WTC11 (cell line): Measurements from ENCODE around the gene IL10. TPM values are rescaled to one million over a fixed set of nuclear protein-coding genes. Genes with fewer than 3 reads are reported as not detected.

ENCODE experiments used
- ATAC-seq: fragments of 200-7000 bp; cut with Tn5 transposase; 2 replicates; pipeline ENCODE4 v1.10.0; 2021; ENCODE audit warnings: mild to moderate bottlenecking, moderate library complexity
- CTCF ChIA-PET: fragments of 300-600 bp; sonication (Branson Sonifier 250); formaldehyde crosslinking; loops from one replicate; lab custom pipeline; 2021; ENCODE audit warnings: antibody characterized with exemption; lab: Charles Lee
- POLR2A ChIA-PET: fragments of 350-600 bp; sonication (Branson Sonifier 250); formaldehyde crosslinking; loops from one replicate; lab custom pipeline; 2021; ENCODE audit warnings: antibody characterized with exemption; lab: Charles Lee
- DNase-seq: peaks from one replicate; pipeline ENCODE4 v3.0.0; 2021; ENCODE audit warnings: low spot score
- H3K27ac Mint-ChIP-seq: 2 replicates; pipeline ENCODE4 v1.8.0; 2021; ENCODE audit warnings: mixed read lengths
- H3K27me3 Mint-ChIP-seq: 2 replicates; pipeline ENCODE4 v1.8.0; 2021; ENCODE audit warnings: low read depth, mild to moderate bottlenecking, moderate library complexity, mixed read lengths
- H3K36me3 Mint-ChIP-seq: 2 replicates; pipeline ENCODE4 v1.8.0; 2021; ENCODE audit warnings: mixed read lengths
- H3K4me1 Mint-ChIP-seq: 2 replicates; pipeline ENCODE4 v1.8.0; 2022; ENCODE audit warnings: mixed read lengths
- H3K4me3 Mint-ChIP-seq: 2 replicates; pipeline ENCODE4 v1.8.0; 2021; ENCODE audit warnings: mild to moderate bottlenecking, moderate library complexity, mixed read lengths
- H3K9me3 Mint-ChIP-seq: 2 replicates; pipeline ENCODE4 v1.8.0; 2021; ENCODE audit warnings: mixed read lengths
- HMGA2 ChIP-seq: fragments of 250-450 bp; sonication (Bioruptor Pico); IDR thresholded peaks from 2 replicates; pipeline ENCODE4 v1.4.0; 2021; ENCODE audit warnings: mild to moderate bottlenecking, moderate library complexity
- RELA ChIP-seq: sonication (generic); formaldehyde crosslinking; IDR thresholded peaks from 2 replicates; pipeline ENCODE4 v1.8.1; 2022; ENCODE audit warnings: missing genetic modification reagents, mild to moderate bottlenecking, borderline replicate concordance
- SOX15 ChIP-seq: fragments of 250-450 bp; sonication (Bioruptor Pico); IDR thresholded peaks from 2 replicates; pipeline ENCODE4 v1.9.0; 2021; ENCODE audit warnings: mild to moderate bottlenecking
- total RNA-seq: library from RNA; stranded (reverse); gene quantifications from 3 replicates; pipeline ENCODE4 v1.2.3, GENCODE V29; 2021
- TF ChIP-seq, protein P1 (sequence below): sonication (generic); formaldehyde crosslinking; IDR thresholded peaks from 2 replicates; pipeline ENCODE4 v1.8.1; 2022; ENCODE audit warnings: mild to moderate bottlenecking, moderate library complexity, missing genetic modification reagents
- TF ChIP-seq, protein P2 (sequence below): sonication (generic); formaldehyde crosslinking; IDR thresholded peaks from 2 replicates; pipeline ENCODE4 v1.8.1; 2022; ENCODE audit warnings: missing genetic modification reagents, borderline replicate concordance
- TF ChIP-seq, protein P3 (sequence below): sonication (generic); formaldehyde crosslinking; IDR thresholded peaks from 2 replicates; pipeline ENCODE4 v1.8.0; 2023; ENCODE audit warnings: missing genetic modification reagents, mild to moderate bottlenecking, borderline replicate concordance
- TF ChIP-seq, protein P4 (sequence below): sonication (generic); formaldehyde crosslinking; IDR thresholded peaks from 2 replicates; pipeline ENCODE4 v1.8.0; 2022; ENCODE audit warnings: mild to moderate bottlenecking, missing genetic modification reagents
- TF ChIP-seq, protein P5 (sequence below): fragments of 250-450 bp; sonication (Bioruptor Pico); IDR thresholded peaks from 2 replicates; pipeline ENCODE4 v1.9.0; 2021; ENCODE audit warnings: mild to moderate bottlenecking
- TF ChIP-seq, protein P6 (sequence below): sonication (generic); formaldehyde crosslinking; IDR thresholded peaks from 2 replicates; pipeline ENCODE4 v1.8.1; 2022; ENCODE audit warnings: low read depth, mild to moderate bottlenecking, moderate library complexity, missing genetic modification reagents, borderline replicate concordance

The IL10 gene
- total RNA-seq, 1 experiment from 2014 or later: not detected

DNA sequence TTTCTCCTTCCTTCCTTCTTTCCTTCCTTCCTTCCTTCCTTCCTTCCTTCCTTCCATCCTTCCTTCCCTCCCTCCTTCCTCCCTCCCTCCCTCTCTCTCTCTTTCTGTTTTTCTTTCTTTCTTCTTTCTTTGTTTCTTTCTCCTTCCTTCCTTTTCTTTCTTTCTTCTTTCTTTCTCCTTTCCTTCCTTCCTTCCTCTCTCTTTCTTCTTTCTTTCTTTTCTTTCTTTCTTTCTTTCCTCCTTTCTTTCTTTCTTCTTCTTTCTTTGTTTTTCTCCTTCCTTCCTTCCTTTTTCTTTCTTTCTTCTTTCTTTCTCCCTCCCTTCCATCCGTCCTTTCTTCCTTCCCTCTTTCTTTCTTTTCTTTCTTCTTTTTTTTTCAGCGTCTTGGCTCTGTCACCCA is 19.8 kb downstream of the IL10 start:
- Mint-ChIP-seq H3K4me3 (no peak overlapping the region), H3K4me1 (peaks cover 16% of the 10 kb centered on the region), H3K27ac (no peak overlapping the region), H3K9me3 (peaks cover 7% of the 10 kb centered on the region), H3K27me3 (peaks cover 5% of the 10 kb centered on the region), H3K36me3 (no peaks in the 10 kb centered on the region)
- TF ChIP-seq HMGA2 (CRISPR knock-in tag): no peak
- TF ChIP-seq, protein P1, sequence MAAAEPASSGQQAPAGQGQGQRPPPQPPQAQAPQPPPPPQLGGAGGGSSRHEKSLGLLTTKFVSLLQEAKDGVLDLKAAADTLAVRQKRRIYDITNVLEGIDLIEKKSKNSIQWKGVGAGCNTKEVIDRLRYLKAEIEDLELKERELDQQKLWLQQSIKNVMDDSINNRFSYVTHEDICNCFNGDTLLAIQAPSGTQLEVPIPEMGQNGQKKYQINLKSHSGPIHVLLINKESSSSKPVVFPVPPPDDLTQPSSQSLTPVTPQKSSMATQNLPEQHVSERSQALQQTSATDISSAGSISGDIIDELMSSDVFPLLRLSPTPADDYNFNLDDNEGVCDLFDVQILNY (CRISPR knock-in tag): no peak
- TF ChIP-seq, protein P2, sequence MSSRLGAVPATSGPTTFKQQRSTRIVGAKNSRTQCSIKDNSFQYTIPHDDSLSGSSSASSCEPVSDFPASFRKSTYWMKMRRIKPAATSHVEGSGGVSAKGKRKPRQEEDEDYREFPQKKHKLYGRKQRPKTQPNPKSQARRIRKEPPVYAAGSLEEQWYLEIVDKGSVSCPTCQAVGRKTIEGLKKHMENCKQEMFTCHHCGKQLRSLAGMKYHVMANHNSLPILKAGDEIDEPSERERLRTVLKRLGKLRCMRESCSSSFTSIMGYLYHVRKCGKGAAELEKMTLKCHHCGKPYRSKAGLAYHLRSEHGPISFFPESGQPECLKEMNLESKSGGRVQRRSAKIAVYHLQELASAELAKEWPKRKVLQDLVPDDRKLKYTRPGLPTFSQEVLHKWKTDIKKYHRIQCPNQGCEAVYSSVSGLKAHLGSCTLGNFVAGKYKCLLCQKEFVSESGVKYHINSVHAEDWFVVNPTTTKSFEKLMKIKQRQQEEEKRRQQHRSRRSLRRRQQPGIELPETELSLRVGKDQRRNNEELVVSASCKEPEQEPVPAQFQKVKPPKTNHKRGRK (CRISPR knock-in tag): peak; percentile 85
- CTCF ChIA-PET: no interaction called here
- POLR2A ChIA-PET: no interaction called here
- DNase-seq (no peak), ATAC-seq (no peak)

DNA sequence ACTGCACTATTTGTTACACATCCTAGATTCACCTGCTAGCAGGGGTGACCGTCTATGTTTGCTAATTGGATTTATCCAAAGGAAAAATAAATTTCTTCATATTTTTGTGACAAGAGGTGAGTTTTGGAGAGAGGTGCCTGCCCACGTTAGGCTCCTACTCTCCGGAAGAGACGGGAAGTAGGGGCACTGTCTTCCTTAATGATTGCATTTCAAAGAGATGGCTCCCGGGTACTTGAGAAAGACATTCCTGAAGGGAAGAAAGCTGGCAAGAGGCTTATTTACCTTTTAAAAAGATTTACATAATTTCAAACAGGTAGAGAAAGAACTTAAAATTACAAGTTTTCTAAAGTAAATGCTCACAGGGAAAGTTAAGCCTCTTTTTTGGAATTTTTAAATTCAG is 20.4 kb downstream of the IL10 start:
- Mint-ChIP-seq H3K27me3 (peaks cover 5% of the 10 kb centered on the region), H3K4me1 (peaks cover 16% of the 10 kb centered on the region)
- POLR2A ChIA-PET: no interaction called here
- ATAC-seq: no peak; the same call in 1 of the 2 replicates
- TF ChIP-seq, protein P3, sequence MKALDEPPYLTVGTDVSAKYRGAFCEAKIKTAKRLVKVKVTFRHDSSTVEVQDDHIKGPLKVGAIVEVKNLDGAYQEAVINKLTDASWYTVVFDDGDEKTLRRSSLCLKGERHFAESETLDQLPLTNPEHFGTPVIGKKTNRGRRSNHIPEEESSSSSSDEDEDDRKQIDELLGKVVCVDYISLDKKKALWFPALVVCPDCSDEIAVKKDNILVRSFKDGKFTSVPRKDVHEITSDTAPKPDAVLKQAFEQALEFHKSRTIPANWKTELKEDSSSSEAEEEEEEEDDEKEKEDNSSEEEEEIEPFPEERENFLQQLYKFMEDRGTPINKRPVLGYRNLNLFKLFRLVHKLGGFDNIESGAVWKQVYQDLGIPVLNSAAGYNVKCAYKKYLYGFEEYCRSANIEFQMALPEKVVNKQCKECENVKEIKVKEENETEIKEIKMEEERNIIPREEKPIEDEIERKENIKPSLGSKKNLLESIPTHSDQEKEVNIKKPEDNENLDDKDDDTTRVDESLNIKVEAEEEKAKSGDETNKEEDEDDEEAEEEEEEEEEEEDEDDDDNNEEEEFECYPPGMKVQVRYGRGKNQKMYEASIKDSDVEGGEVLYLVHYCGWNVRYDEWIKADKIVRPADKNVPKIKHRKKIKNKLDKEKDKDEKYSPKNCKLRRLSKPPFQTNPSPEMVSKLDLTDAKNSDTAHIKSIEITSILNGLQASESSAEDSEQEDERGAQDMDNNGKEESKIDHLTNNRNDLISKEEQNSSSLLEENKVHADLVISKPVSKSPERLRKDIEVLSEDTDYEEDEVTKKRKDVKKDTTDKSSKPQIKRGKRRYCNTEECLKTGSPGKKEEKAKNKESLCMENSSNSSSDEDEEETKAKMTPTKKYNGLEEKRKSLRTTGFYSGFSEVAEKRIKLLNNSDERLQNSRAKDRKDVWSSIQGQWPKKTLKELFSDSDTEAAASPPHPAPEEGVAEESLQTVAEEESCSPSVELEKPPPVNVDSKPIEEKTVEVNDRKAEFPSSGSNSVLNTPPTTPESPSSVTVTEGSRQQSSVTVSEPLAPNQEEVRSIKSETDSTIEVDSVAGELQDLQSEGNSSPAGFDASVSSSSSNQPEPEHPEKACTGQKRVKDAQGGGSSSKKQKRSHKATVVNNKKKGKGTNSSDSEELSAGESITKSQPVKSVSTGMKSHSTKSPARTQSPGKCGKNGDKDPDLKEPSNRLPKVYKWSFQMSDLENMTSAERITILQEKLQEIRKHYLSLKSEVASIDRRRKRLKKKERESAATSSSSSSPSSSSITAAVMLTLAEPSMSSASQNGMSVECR (CRISPR knock-in tag): no peak
- TF ChIP-seq RELA (CRISPR knock-in tag) (no peak), SOX15 (CRISPR knock-in tag) (no peak)
- TF ChIP-seq, protein P4, sequence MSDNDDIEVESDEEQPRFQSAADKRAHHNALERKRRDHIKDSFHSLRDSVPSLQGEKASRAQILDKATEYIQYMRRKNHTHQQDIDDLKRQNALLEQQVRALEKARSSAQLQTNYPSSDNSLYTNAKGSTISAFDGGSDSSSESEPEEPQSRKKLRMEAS (CRISPR knock-in tag): no peak
- TF ChIP-seq, all 79 proteins: peak for 0
- CTCF ChIA-PET: no interaction called here
- H3K36me3 Mint-ChIP-seq: no peaks in the 10 kb centered on the region
- no peak overlapping the region for H3K27ac Mint-ChIP-seq
- H3K4me3 Mint-ChIP-seq: no peak overlapping the region
- DNase-seq: no peak
- H3K9me3 Mint-ChIP-seq: peaks cover 7% of the 10 kb centered on the region

DNA sequence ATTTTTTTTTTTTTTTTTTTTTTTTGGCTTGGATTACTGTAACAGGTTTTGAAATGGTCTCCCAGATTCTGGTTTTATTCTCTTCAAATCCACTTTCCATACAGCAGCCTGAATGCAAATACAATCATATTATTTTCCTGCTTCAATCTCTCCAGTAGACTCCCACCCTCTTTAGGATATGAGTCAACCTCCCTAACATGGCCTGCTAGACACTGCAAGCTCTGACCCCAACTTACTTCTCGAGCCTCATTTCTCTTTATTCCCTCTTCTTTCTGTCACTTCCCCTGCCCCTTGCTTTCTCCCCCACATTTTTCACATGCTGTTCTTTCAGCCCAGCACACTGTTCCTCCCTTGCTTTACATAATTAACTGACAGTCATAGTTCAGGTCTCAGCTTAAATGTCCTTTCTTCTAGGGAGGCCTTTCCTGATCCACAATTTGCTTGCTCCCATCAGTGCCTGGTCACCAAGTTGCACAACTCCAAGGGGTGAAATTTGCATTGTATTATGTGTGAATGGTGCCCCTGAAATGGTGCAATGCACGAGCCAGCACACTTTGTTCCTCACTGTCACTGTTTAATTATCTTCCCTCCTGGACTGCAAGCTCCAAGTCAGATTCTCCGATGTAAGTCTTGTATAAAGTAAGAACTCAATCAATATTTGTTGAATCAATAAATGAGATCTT is 23.8 kb downstream of the IL10 start:
- CTCF ChIA-PET: interaction anchor here (0.8 to 1.9 kb wide), 5 partner anchors 9 to 164 kb away, joined by 3 to 6 read pairs (median 4); no protein-coding TSS in a partner anchor
- ATAC-seq: no peak

More for the DNA sequence above, 23.8 kb downstream of the IL10 start:
- H3K36me3 Mint-ChIP-seq: no peaks in the 10 kb centered on the region
- POLR2A ChIA-PET: interaction anchor here (0.8 kb wide), 1 partner anchor 91 kb away, joined by 3 read pairs; no protein-coding TSS in a partner anchor
- DNase-seq: no peak
- no peaks in the 10 kb centered on the region for H3K9me3 Mint-ChIP-seq
- no peaks in the 10 kb centered on the region; the same call in none of the 2 replicates for H3K27me3 Mint-ChIP-seq
- no peak overlapping the region for H3K4me3 Mint-ChIP-seq
- TF ChIP-seq, protein P5, sequence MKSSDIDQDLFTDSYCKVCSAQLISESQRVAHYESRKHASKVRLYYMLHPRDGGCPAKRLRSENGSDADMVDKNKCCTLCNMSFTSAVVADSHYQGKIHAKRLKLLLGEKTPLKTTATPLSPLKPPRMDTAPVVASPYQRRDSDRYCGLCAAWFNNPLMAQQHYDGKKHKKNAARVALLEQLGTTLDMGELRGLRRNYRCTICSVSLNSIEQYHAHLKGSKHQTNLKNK: no peak
- TF ChIP-seq, protein P6, sequence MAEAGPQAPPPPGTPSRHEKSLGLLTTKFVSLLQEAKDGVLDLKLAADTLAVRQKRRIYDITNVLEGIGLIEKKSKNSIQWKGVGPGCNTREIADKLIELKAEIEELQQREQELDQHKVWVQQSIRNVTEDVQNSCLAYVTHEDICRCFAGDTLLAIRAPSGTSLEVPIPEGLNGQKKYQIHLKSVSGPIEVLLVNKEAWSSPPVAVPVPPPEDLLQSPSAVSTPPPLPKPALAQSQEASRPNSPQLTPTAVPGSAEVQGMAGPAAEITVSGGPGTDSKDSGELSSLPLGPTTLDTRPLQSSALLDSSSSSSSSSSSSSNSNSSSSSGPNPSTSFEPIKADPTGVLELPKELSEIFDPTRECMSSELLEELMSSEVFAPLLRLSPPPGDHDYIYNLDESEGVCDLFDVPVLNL (CRISPR knock-in tag): no peak
- H3K27ac Mint-ChIP-seq: no peak overlapping the region
- H3K4me1 Mint-ChIP-seq: peaks cover 16% of the 10 kb centered on the region
